Measurements from ENCODE around the gene BDKRB2.

The BDKRB2 gene

GRCh38 chr14:96263347-96264199 lies 58.9 kb downstream of the BDKRB2 start:
- Histone ChIP-seq H3K27ac (ENCODE audit: low read length) (no peak overlapping the region), H2AFZ (ENCODE audit: low read depth, low read length) (no peak overlapping the region), H3K36me3 (replicated peaks; ENCODE audit: low read depth, low read length) (no peaks in the 10 kb centered on the region)

GRCh38 chr14:96264200-96264553 lies 59.5 kb downstream of the BDKRB2 start:
- no peak overlapping the region for H2AFZ ChIP-seq (ENCODE audit: low read depth, low read length)
- no peak overlapping the region for H3K4me3 ChIP-seq (ENCODE audit: low read length)
- H3K27ac ChIP-seq (ENCODE audit: low read length) = no peak overlapping the region
- no peaks in the 10 kb centered on the region for H3K79me2 ChIP-seq (ENCODE audit: low read length)
- peaks cover 26% of the 10 kb centered on the region; the same call in 1 of the 2 replicates for H3K27me3 ChIP-seq (ENCODE audit: low read depth, low read length)
- no peaks in the 10 kb centered on the region for H3K36me3 ChIP-seq (replicated peaks; ENCODE audit: low read depth, low read length)
- no peak for TF ChIP-seq CTCF (IDR thresholded peaks at IDR 0.05; ENCODE audit: low read depth, low read length)
- TF ChIP-seq EZH2phosphoT487 (IDR thresholded peaks at IDR 0.05; ENCODE audit: low read depth) = no peak
- no peaks in the 10 kb centered on the region for H3K9me3 ChIP-seq (ENCODE audit: insufficient read depth, low read length)
- H3K4me1 ChIP-seq (ENCODE audit: low read length) = no peaks in the 10 kb centered on the region
- no peak overlapping the region for H3K9ac ChIP-seq (ENCODE audit: low read length)
- H3K4me2 ChIP-seq (ENCODE audit: low read length) = no peak overlapping the region
- no peaks in the 10 kb centered on the region for H4K20me1 ChIP-seq (ENCODE audit: insufficient read depth, low read length)

More at GRCh38 chr14:96263347-96264199, 58.9 kb downstream of the BDKRB2 start:
- Histone ChIP-seq H3K9ac (ENCODE audit: low read length) (no peak overlapping the region), H3K4me2 (ENCODE audit: low read length) (no peak overlapping the region), H3K4me1 (ENCODE audit: low read length) (no peaks in the 10 kb centered on the region), H4K20me1 (ENCODE audit: insufficient read depth, low read length) (no peaks in the 10 kb centered on the region), H3K9me3 (ENCODE audit: insufficient read depth, low read length) (no peaks in the 10 kb centered on the region), H3K4me3 (ENCODE audit: low read length) (no peak overlapping the region), H3K27me3 (ENCODE audit: low read depth, low read length) (peaks cover 30% of the 10 kb centered on the region; the same call in 1 of the 2 replicates), H3K79me2 (ENCODE audit: low read length) (no peaks in the 10 kb centered on the region)
- TF ChIP-seq CTCF (IDR thresholded peaks at IDR 0.05; ENCODE audit: low read depth, low read length) = no peak
- TF ChIP-seq EZH2phosphoT487 (IDR thresholded peaks at IDR 0.05; ENCODE audit: low read depth) = no peak

GRCh38 chr14:96264853-96265252 lies 60.2 kb downstream of the BDKRB2 start:
- Histone ChIP-seq H3K4me3 (ENCODE audit: low read length) (no peak overlapping the region), H3K4me2 (ENCODE audit: low read length) (no peak overlapping the region), H3K79me2 (ENCODE audit: low read length) (no peaks in the 10 kb centered on the region), H2AFZ (ENCODE audit: low read depth, low read length) (no peak overlapping the region), H3K9me3 (ENCODE audit: insufficient read depth, low read length) (no peaks in the 10 kb centered on the region), H3K4me1 (ENCODE audit: low read length) (no peaks in the 10 kb centered on the region), H3K36me3 (replicated peaks; ENCODE audit: low read depth, low read length) (no peaks in the 10 kb centered on the region), H3K27me3 (ENCODE audit: low read depth, low read length) (peaks cover 20% of the 10 kb centered on the region; the same call in 1 of the 2 replicates), H3K27ac (ENCODE audit: low read length) (no peak overlapping the region), H4K20me1 (ENCODE audit: insufficient read depth, low read length) (no peaks in the 10 kb centered on the region), H3K9ac (ENCODE audit: low read length) (no peak overlapping the region)
- TF ChIP-seq EZH2phosphoT487 (IDR thresholded peaks at IDR 0.05; ENCODE audit: low read depth) = no peak
- TF ChIP-seq CTCF (IDR thresholded peaks at IDR 0.05; ENCODE audit: low read depth, low read length) = peak; percentile 15; the same call in 1 of the 2 replicates

- Histone ChIP-seq H3K4me2 (ENCODE audit: low read length) (no peak overlapping the region), H3K36me3 (replicated peaks; ENCODE audit: low read depth, low read length) (no peaks in the 10 kb centered on the region), H3K79me2 (ENCODE audit: low read length) (no peaks in the 10 kb centered on the region), H4K20me1 (ENCODE audit: insufficient read depth, low read length) (no peaks in the 10 kb centered on the region), H2AFZ (ENCODE audit: low read depth, low read length) (no peak overlapping the region), H3K27me3 (ENCODE audit: low read depth, low read length) (peaks cover 14% of the 10 kb centered on the region; the same call in 1 of the 2 replicates), H3K4me1 (ENCODE audit: low read length) (no peaks in the 10 kb centered on the region), H3K27ac (ENCODE audit: low read length) (no peak overlapping the region), H3K9me3 (ENCODE audit: insufficient read depth, low read length) (no peaks in the 10 kb centered on the region), H3K9ac (ENCODE audit: low read length) (no peak overlapping the region), H3K4me3 (ENCODE audit: low read length) (no peak overlapping the region)
- TF ChIP-seq CTCF (IDR thresholded peaks at IDR 0.05; ENCODE audit: low read depth, low read length) = no peak
- TF ChIP-seq EZH2phosphoT487 (IDR thresholded peaks at IDR 0.05; ENCODE audit: low read depth) = no peak
These were observed 60.9 kb downstream of the BDKRB2 start for GRCh38 chr14:96265383-96266095.

Data from OCI-LY3 (cell line).